SU-DHL-6 (cell line): ENCODE data around the gene CCDC122.

ENCODE experiments used
- CTCF ChIP-seq: fragments of 200-600 bp; sonication (generic); IDR thresholded peaks from one replicate; pipeline ENCODE4 v1.5.1; 2017; ENCODE audit warnings: antibody characterized with exemption, mild to moderate bottlenecking, low read length, moderate library complexity; ENCODE audit not compliant: insufficient read depth, poor library complexity, severe bottlenecking
- EZH2phosphoT487 ChIP-seq: fragments of 200-600 bp; sonication (generic), shearing (Covaris generic); conservative IDR thresholded peaks from 2 replicates; pipeline ENCODE4 v1.6.1; 2018; ENCODE audit warnings: mild to moderate bottlenecking, antibody characterized with exemption, low read length, moderate library complexity, mixed read lengths

GRCh38 chr13:43911278-43911677 is 31.7 kb upstream of the CCDC122 start:
- no peak for TF ChIP-seq CTCF
- no peak for TF ChIP-seq EZH2phosphoT487
